AG04450 (cell line): ENCODE results near the gene KRTAP13-4. TPM values are rescaled to one million over a fixed set of nuclear protein-coding genes. Genes with fewer than 3 reads are reported as not detected.

Source experiments
- polyA plus RNA-seq: library from polyadenylated mRNA; depleted of rRNA; stranded (reverse); fragments of >200 nt; gene quantifications from 2 replicates; pipeline ENCODE4 v1.2.3, GENCODE V29; 2011; rRNA removed

Gene KRTAP13-4
- polyA plus RNA-seq, 1 experiment: not detected

Other genes with a start within 250 kb of the KRTAP13-4 start
- gene CLDN8, start 214.1 kb upstream of the KRTAP13-4 start, polyA plus RNA-seq: not detected in 2 replicates
- gene KRTAP24-1, start 147.3 kb upstream of the KRTAP13-4 start, polyA plus RNA-seq: not detected in 2 replicates
- not detected in 2 replicates for gene KRTAP25-1, start 140.7 kb upstream of the KRTAP13-4 start, polyA plus RNA-seq
- gene KRTAP26-1, start 109.9 kb upstream of the KRTAP13-4 start, polyA plus RNA-seq: not detected in 2 replicates
- gene KRTAP27-1, start 92.5 kb upstream of the KRTAP13-4 start, polyA plus RNA-seq: not detected in 2 replicates
- not detected in 2 replicates for gene KRTAP23-1, start 81.6 kb upstream of the KRTAP13-4 start, polyA plus RNA-seq
- gene KRTAP13-2, start 57.9 kb upstream of the KRTAP13-4 start, polyA plus RNA-seq: not detected in 2 replicates
- not detected in 2 replicates for gene KRTAP13-1, start 34.2 kb upstream of the KRTAP13-4 start, polyA plus RNA-seq
- not detected in 2 replicates for gene KRTAP13-3, start 4.3 kb upstream of the KRTAP13-4 start, polyA plus RNA-seq
- not detected in 2 replicates for gene KRTAP15-1, start 10.1 kb downstream of the KRTAP13-4 start, polyA plus RNA-seq
- not detected in 2 replicates for gene KRTAP19-1, start 50.1 kb downstream of the KRTAP13-4 start, polyA plus RNA-seq
- gene KRTAP19-2, start 57.2 kb downstream of the KRTAP13-4 start, polyA plus RNA-seq: not detected in 2 replicates
- not detected in 2 replicates for gene KRTAP19-3, start 61.8 kb downstream of the KRTAP13-4 start, polyA plus RNA-seq
- gene KRTAP19-4, start 66.9 kb downstream of the KRTAP13-4 start, polyA plus RNA-seq: not detected in 2 replicates
- not detected in 2 replicates for gene KRTAP19-5, start 71.9 kb downstream of the KRTAP13-4 start, polyA plus RNA-seq
- gene KRTAP19-6, start 111.6 kb downstream of the KRTAP13-4 start, polyA plus RNA-seq: not detected in 2 replicates
- gene KRTAP19-7, start 131.1 kb downstream of the KRTAP13-4 start, polyA plus RNA-seq: not detected in 2 replicates
- not detected in 2 replicates for gene KRTAP22-2, start 160.2 kb downstream of the KRTAP13-4 start, polyA plus RNA-seq
- gene KRTAP6-3, start 162.2 kb downstream of the KRTAP13-4 start, polyA plus RNA-seq: not detected in 2 replicates
- not detected in 2 replicates for gene KRTAP6-2, start 168.7 kb downstream of the KRTAP13-4 start, polyA plus RNA-seq
- gene KRTAP22-1, start 170.9 kb downstream of the KRTAP13-4 start, polyA plus RNA-seq: not detected in 2 replicates
- gene KRTAP6-1, start 183.7 kb downstream of the KRTAP13-4 start, polyA plus RNA-seq: not detected in 2 replicates
- gene KRTAP20-1, start 186.2 kb downstream of the KRTAP13-4 start, polyA plus RNA-seq: not detected in 2 replicates
- gene KRTAP20-4, start 190.4 kb downstream of the KRTAP13-4 start, polyA plus RNA-seq: not detected in 2 replicates
- gene KRTAP20-2, start 205.0 kb downstream of the KRTAP13-4 start, polyA plus RNA-seq: not detected in 2 replicates
- gene KRTAP20-3, start 212.6 kb downstream of the KRTAP13-4 start, polyA plus RNA-seq: not detected in 2 replicates